IMR-90 (cell line): ENCODE results near the gene NDUFS7. TPM values are rescaled to one million over a fixed set of nuclear protein-coding genes. Genes with fewer than 3 reads are reported as not detected.

Experiments
- ATAC-seq: fragments of 200-7000 bp; cut with Tn5 transposase; 2 replicates; pipeline ENCODE4 v1.9.1; 2020; ENCODE audit warnings: low read depth, mild to moderate bottlenecking, moderate library complexity
- BruUV-seq: library from RNA; stranded (reverse); fragments of 400-500 nt; replicated peaks from 2 replicates; lab custom pipeline; 2021; lab: Mats Ljungman, UMichigan
- CTCF ChIA-PET: fragments of 300-600 bp; formaldehyde crosslinking; extraction: SDS; loops from one replicate; lab custom pipeline; 2021; ENCODE audit warnings: antibody characterized with exemption; lab: Yijun Ruan, JAX
- POLR2A ChIA-PET: fragments of 300-600 bp; sonication (Branson Sonifier 250); formaldehyde crosslinking; loops from one replicate; lab custom pipeline; 2022; ENCODE audit warnings: antibody characterized with exemption; ENCODE audit not compliant: unreplicated experiment; lab: Charles Lee
- DNase-seq: peaks from one replicate; pipeline ENCODE4 v3.0.0; 2013
- H2AFZ ChIP-seq: replicated peaks from 2 replicates; pipeline ENCODE3; 2013; ENCODE audit warnings: low read length, mild to moderate bottlenecking; ENCODE audit not compliant: poor library complexity
- H2AK5ac ChIP-seq: 2 replicates; pipeline ENCODE4 v1.6.1; 2013; ENCODE audit warnings: low read depth, low read length, inconsistent platforms
- H2AK9ac ChIP-seq: replicated peaks from 2 replicates; pipeline ENCODE3; 2013; ENCODE audit warnings: mild to moderate bottlenecking, low read depth, low read length, moderate library complexity; ENCODE audit not compliant: poor library complexity
- H2BK120ac ChIP-seq: 2 replicates; pipeline ENCODE4 v1.6.1; 2013; ENCODE audit warnings: low read depth, low read length, inconsistent platforms
- H2BK15ac ChIP-seq: 3 replicates; pipeline ENCODE4 v1.6.1; 2013; ENCODE audit warnings: low read depth, low read length, inconsistent platforms
- H2BK20ac ChIP-seq: 2 replicates; pipeline ENCODE4 v1.6.1; 2013; ENCODE audit warnings: low read depth, mild to moderate bottlenecking, inconsistent platforms, low read length, moderate library complexity
- H2BK5ac ChIP-seq: 2 replicates; pipeline ENCODE4 v1.6.1; 2013; ENCODE audit warnings: mild to moderate bottlenecking, low read depth, low read length, inconsistent platforms; ENCODE audit not compliant: poor library complexity, severe bottlenecking
- H3K14ac ChIP-seq: replicated peaks from 2 replicates; pipeline ENCODE4 v1.6.1; 2013; ENCODE audit warnings: low read depth, low read length, inconsistent platforms
- H3K18ac ChIP-seq: 2 replicates; pipeline ENCODE4 v1.6.1; 2013; ENCODE audit warnings: low read depth, low read length, control low read depth
- H3K23ac ChIP-seq: 2 replicates; pipeline ENCODE4 v1.6.1; 2013; ENCODE audit warnings: low read depth, low read length, inconsistent platforms
- H3K27ac ChIP-seq: 2 replicates; pipeline ENCODE4 v1.5.1; 2013; ENCODE audit warnings: mild to moderate bottlenecking, control low read depth, low read length; ENCODE audit not compliant: insufficient read depth
- H3K27me3 ChIP-seq: 2 replicates; pipeline ENCODE4 v1.6.1; 2013; ENCODE audit warnings: low read length; ENCODE audit not compliant: control insufficient read depth, insufficient read depth
- H3K36me3 ChIP-seq: 2 replicates; pipeline ENCODE4 v1.6.1; 2013; ENCODE audit warnings: low read length, mixed read lengths; ENCODE audit not compliant: control insufficient read depth, insufficient read depth
- H3K4ac ChIP-seq: 2 replicates; pipeline ENCODE4 v1.6.1; 2013; ENCODE audit warnings: low read depth, low read length, inconsistent platforms
- H3K4me1 ChIP-seq: 2 replicates; pipeline ENCODE4 v1.6.1; 2013; ENCODE audit warnings: low read length, mixed read lengths; ENCODE audit not compliant: control insufficient read depth, insufficient read depth
- H3K4me2 ChIP-seq: 2 replicates; pipeline ENCODE4 v1.6.1; 2013; ENCODE audit warnings: low read depth, mild to moderate bottlenecking, control low read depth, low read length, moderate library complexity
- H3K4me3 ChIP-seq: 2 replicates; pipeline ENCODE4 v1.5.1; 2013; ENCODE audit warnings: low read depth, mild to moderate bottlenecking, control low read depth, low read length, moderate library complexity; ENCODE audit not compliant: insufficient read depth
- H3K56ac ChIP-seq: 2 replicates; pipeline ENCODE4 v1.6.1; 2013; ENCODE audit warnings: low read length, inconsistent platforms; ENCODE audit not compliant: insufficient read depth; ENCODE audit errors: extremely low read depth
- H3K79me1 ChIP-seq, 2 experiments: 2 replicates each; pipeline ENCODE4 v1.6.1; 2013; ENCODE audit warnings: low read length in 2 of 2, inconsistent platforms in 1 of 2, low read depth in 1 of 2
- H3K9ac ChIP-seq: 2 replicates; pipeline ENCODE4 v1.6.1; 2013; ENCODE audit warnings: low read depth, low read length, control low read depth
- H3K9me1 ChIP-seq: 2 replicates; pipeline ENCODE4 v1.6.1; 2013; ENCODE audit warnings: low read length, inconsistent platforms; ENCODE audit not compliant: insufficient read depth
- H3K9me3 ChIP-seq: 2 replicates; pipeline ENCODE4 v1.6.1; 2013; ENCODE audit warnings: low read length; ENCODE audit not compliant: control insufficient read depth, insufficient read depth
- H4K20me1 ChIP-seq: 2 replicates; pipeline ENCODE4 v1.6.1; 2013; ENCODE audit warnings: low read length, inconsistent platforms; ENCODE audit not compliant: insufficient read depth
- H4K5ac ChIP-seq: 2 replicates; pipeline ENCODE4 v1.6.1; 2013; ENCODE audit warnings: mild to moderate bottlenecking, low read depth, low read length, control low read depth
- H4K8ac ChIP-seq, 2 experiments: 2 replicates each; pipeline ENCODE4 v1.6.1; 2013; ENCODE audit warnings: low read depth in 2 of 2, low read length in 2 of 2, control low read depth in 1 of 2, inconsistent platforms in 1 of 2
- H4K91ac ChIP-seq: 2 replicates; pipeline ENCODE4 v1.6.1; 2013; ENCODE audit warnings: low read depth, low read length, inconsistent platforms; ENCODE audit not compliant: insufficient read depth
- BHLHE40 ChIP-seq: fragments of 150-350 bp; IDR thresholded peaks from 2 replicates; pipeline ENCODE4 v1.6.1; 2016; ENCODE audit warnings: mild to moderate bottlenecking, low read depth, low read length
- CEBPB ChIP-seq: IDR thresholded peaks from 2 replicates; pipeline ENCODE4 v1.6.1; 2012; ENCODE audit warnings: low read depth, low read length, improper control_type of control experiment
- CHD1 ChIP-seq: IDR thresholded peaks from 2 replicates; pipeline ENCODE4 v1.6.1; 2012; ENCODE audit warnings: low read depth, low read length, improper control_type of control experiment
- FOS ChIP-seq: fragments of 150-350 bp; IDR thresholded peaks from 2 replicates; pipeline ENCODE4 v1.6.1; 2016; ENCODE audit warnings: low read depth, low read length
- MAFK ChIP-seq: IDR thresholded peaks from 2 replicates; pipeline ENCODE4 v1.6.1; 2012; ENCODE audit warnings: low read depth, low read length, improper control_type of control experiment
- MAZ ChIP-seq: IDR thresholded peaks from 2 replicates; pipeline ENCODE4 v1.6.1; 2012; ENCODE audit warnings: low read depth, mild to moderate bottlenecking, low read length, improper control_type of control experiment, moderate library complexity, borderline replicate concordance
- MXI1 ChIP-seq: IDR thresholded peaks from 2 replicates; pipeline ENCODE4 v1.6.1; 2012; ENCODE audit warnings: low read depth, mild to moderate bottlenecking, low read length, moderate library complexity, borderline replicate concordance
- NFE2L2 ChIP-seq: fragments of 150-350 bp; IDR thresholded peaks from 2 replicates; pipeline ENCODE4 v1.6.1; 2016; ENCODE audit warnings: low read depth, mild to moderate bottlenecking, low read length
- POLR2A ChIP-seq: IDR thresholded peaks from 2 replicates; pipeline ENCODE4 v1.6.1; 2012; ENCODE audit warnings: mild to moderate bottlenecking, low read depth, low read length
- RAD21 ChIP-seq: IDR thresholded peaks from 2 replicates; pipeline ENCODE4 v1.6.1; 2012; ENCODE audit warnings: low read length, improper control_type of control experiment
- RCOR1 ChIP-seq: IDR thresholded peaks from 2 replicates; pipeline ENCODE4 v1.6.1; 2012; ENCODE audit warnings: mild to moderate bottlenecking, low read length, improper control_type of control experiment; ENCODE audit not compliant: insufficient replicate concordance
- RFX5 ChIP-seq: IDR thresholded peaks from 2 replicates; pipeline ENCODE4 v1.8.0; 2012; ENCODE audit warnings: low read depth, mild to moderate bottlenecking, low read length, moderate library complexity
- SMC3 ChIP-seq: fragments of 150-350 bp; IDR thresholded peaks from 2 replicates; pipeline ENCODE4 v1.6.1; 2016; ENCODE audit warnings: low read depth, mild to moderate bottlenecking, antibody characterized with exemption, low read length, moderate library complexity
- WGBS, 2 experiments: methylation state at CpG; one replicate each; pipeline versions ENCODE4 v1.1.5 to v1.1.7; 2013; ENCODE audit warnings: missing lambda C conversion rate in 2 of 2; ENCODE audit not compliant: insufficient read length in 1 of 2; ENCODE audit errors: extremely low coverage in 2 of 2; 5-methylcytosine and 5-hydroxymethylcytosine counted together
- dilution Hi-C: fragments of 300-500 bp; cut with HindIII; formaldehyde crosslinking; loops from one replicate; pipeline ENCODE4 v1.14.3; 2018; ENCODE audit warnings: low sequenced_read_pairs; ENCODE audit not compliant: unreplicated experiment
- in situ Hi-C: fragments of 300-500 bp; cut with MboI; formaldehyde crosslinking; loops from 3 replicates; pipeline ENCODE4 v1.14.3; 2019; ENCODE audit warnings: low sequenced_read_pairs, inconsistent platforms, mixed read lengths
- intact Hi-C: fragments of 100-400 bp; cut with micrococcal nuclease; formaldehyde crosslinking; loops from 2 replicates; pipeline ENCODE4 v1.10.0; 2022
- polyA plus RNA-seq, 3 experiments: library from polyadenylated mRNA; depleted of rRNA; stranded (reverse); fragments of >200 nt; gene quantifications; 2 replicates each; pipeline ENCODE4 v1.2.3, GENCODE V29; 2012; ENCODE audit warnings: low replicate concordance in 1 of 3
- total RNA-seq: library from RNA; depleted of rRNA; stranded (reverse); fragments of >200 nt; gene quantifications from 2 replicates; pipeline ENCODE4 v1.2.3, GENCODE V29; 2012
- TF ChIP-seq, protein P1 (sequence below): fragments of 150-350 bp; IDR thresholded peaks from 2 replicates; pipeline ENCODE4 v1.6.1; 2017; ENCODE audit warnings: mild to moderate bottlenecking, antibody characterized with exemption, low read length, low read depth
- TF ChIP-seq, protein P2 (sequence below): fragments of 150-350 bp; IDR thresholded peaks from 2 replicates; pipeline ENCODE4 v1.6.1; 2016; ENCODE audit warnings: low read depth, mild to moderate bottlenecking, low read length, moderate library complexity, borderline replicate concordance
- TF ChIP-seq, protein P3 (sequence below): conservative IDR thresholded peaks from 2 replicates; pipeline ENCODE4 v1.5.1; 2012; ENCODE audit warnings: mild to moderate bottlenecking, low read depth, low read length, improper control_type of control experiment

NDUFS7 gene
- total and polyA plus RNA-seq, 2 of the 4 experiments (the other 2 are of a cell fraction), result 60.8 to 136 TPM

DNA sequence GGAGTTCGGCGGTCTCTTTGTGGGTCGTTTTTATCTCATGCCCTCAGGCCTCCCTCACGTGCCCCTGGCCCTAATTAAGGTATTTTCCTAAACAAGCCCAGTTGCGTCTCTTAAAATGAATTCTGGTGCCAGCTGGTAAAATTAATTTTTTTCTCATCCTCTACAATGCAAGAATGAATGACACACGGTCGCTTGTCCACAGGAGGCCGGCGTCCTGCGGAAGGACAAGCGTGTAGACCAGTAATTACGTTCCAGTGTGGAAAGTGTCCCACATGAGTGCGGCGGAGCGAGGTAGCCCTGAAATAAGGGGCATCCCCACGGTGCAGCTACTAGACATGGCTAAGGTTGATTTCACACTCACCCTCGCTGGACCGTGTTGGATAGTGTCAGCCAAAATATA lies 34.5 kb upstream of the NDUFS7 start:
- CTCF ChIA-PET, result no interaction called here
- in situ Hi-C loops, result no loop called here
- no peak overlapping the region for H3K23ac ChIP-seq
- H3K4me3 ChIP-seq, result no peak overlapping the region
- H4K91ac ChIP-seq, result no peak overlapping the region
- no peak overlapping the region for H2BK5ac ChIP-seq
- TF ChIP-seq, protein P1, sequence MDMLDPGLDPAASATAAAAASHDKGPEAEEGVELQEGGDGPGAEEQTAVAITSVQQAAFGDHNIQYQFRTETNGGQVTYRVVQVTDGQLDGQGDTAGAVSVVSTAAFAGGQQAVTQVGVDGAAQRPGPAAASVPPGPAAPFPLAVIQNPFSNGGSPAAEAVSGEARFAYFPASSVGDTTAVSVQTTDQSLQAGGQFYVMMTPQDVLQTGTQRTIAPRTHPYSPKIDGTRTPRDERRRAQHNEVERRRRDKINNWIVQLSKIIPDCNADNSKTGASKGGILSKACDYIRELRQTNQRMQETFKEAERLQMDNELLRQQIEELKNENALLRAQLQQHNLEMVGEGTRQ, result no peak
- TF ChIP-seq MAZ (no peak), MXI1 (no peak), SMC3 (no peak), RAD21 (no peak), NFE2L2 (no peak), FOS (no peak), RCOR1 (no peak), RFX5 (no peak), CHD1 (no peak), POLR2A (no peak), BHLHE40 (no peak), MAFK (no peak), CEBPB (no peak)
- TF ChIP-seq, protein P2, sequence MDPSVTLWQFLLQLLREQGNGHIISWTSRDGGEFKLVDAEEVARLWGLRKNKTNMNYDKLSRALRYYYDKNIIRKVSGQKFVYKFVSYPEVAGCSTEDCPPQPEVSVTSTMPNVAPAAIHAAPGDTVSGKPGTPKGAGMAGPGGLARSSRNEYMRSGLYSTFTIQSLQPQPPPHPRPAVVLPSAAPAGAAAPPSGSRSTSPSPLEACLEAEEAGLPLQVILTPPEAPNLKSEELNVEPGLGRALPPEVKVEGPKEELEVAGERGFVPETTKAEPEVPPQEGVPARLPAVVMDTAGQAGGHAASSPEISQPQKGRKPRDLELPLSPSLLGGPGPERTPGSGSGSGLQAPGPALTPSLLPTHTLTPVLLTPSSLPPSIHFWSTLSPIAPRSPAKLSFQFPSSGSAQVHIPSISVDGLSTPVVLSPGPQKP, result no peak
- TF ChIP-seq, protein P3, sequence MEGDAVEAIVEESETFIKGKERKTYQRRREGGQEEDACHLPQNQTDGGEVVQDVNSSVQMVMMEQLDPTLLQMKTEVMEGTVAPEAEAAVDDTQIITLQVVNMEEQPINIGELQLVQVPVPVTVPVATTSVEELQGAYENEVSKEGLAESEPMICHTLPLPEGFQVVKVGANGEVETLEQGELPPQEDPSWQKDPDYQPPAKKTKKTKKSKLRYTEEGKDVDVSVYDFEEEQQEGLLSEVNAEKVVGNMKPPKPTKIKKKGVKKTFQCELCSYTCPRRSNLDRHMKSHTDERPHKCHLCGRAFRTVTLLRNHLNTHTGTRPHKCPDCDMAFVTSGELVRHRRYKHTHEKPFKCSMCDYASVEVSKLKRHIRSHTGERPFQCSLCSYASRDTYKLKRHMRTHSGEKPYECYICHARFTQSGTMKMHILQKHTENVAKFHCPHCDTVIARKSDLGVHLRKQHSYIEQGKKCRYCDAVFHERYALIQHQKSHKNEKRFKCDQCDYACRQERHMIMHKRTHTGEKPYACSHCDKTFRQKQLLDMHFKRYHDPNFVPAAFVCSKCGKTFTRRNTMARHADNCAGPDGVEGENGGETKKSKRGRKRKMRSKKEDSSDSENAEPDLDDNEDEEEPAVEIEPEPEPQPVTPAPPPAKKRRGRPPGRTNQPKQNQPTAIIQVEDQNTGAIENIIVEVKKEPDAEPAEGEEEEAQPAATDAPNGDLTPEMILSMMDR, result no peak
- no peak overlapping the region for H3K27ac ChIP-seq
- no TSS peak for BruUV-seq
- H2BK15ac ChIP-seq, result no peak overlapping the region
- H4K5ac ChIP-seq, result no peak overlapping the region
- no peak overlapping the region for H2AFZ ChIP-seq
- no peaks in the 10 kb centered on the region for H4K20me1 ChIP-seq
- 0 out of 4 replicates have a peak, but pooled peaks cover 0 to 1% of the 10 kb centered on the region in 2 experiments for H3K79me1 ChIP-seq
- no CpG with 5 or more reads among the region's 18 CpGs for WGBS, 2 experiments
- DNase-seq (no peak), ATAC-seq (no peak)
- no peaks in the 10 kb centered on the region for H3K4me1 ChIP-seq
- no peaks in the 10 kb centered on the region for H3K36me3 ChIP-seq
- no peaks in the 10 kb centered on the region for H3K9me1 ChIP-seq
- H4K8ac ChIP-seq, result no peak overlapping the region
- dilution Hi-C loops, result no loop called here
- no peak overlapping the region for H3K14ac ChIP-seq
- H3K56ac ChIP-seq, result no peak overlapping the region
- no peak overlapping the region for H3K18ac ChIP-seq
- POLR2A ChIA-PET, result no interaction called here
- H3K27me3 ChIP-seq, result peaks cover 7% of the 10 kb centered on the region
- no peak overlapping the region for H2AK9ac ChIP-seq
- no peak overlapping the region for H3K4ac ChIP-seq
- H3K4me2 ChIP-seq, result no peak overlapping the region
- H2AK5ac ChIP-seq, result no peak overlapping the region
- H3K9me3 ChIP-seq, result no peaks in the 10 kb centered on the region
- intact Hi-C loops, result no loop called here
- no peak overlapping the region for H2BK20ac ChIP-seq
- H2BK120ac ChIP-seq, result no peak overlapping the region
- no peak overlapping the region for H3K9ac ChIP-seq
